ENCODE data around the gene FBLN5. TPM values are rescaled to one million over a fixed set of nuclear protein-coding genes. Genes with fewer than 3 reads are reported as not detected.

FBLN5 gene
- total RNA-seq, 5 donors from 2014 or later (not counting 1 experiment from before 2014, with no cell fraction given) = 4.2 to 19.5 (median 9.5) TPM

- peak overlapping the region; percentile 27 to 83 for H3K27ac Mint-ChIP-seq
- WGBS (ENCODE audit: insufficient coverage) = 67% methylated on average over 1 of the region's 7 CpGs
- no peaks in the 10 kb centered on the region for H3K27me3 Mint-ChIP-seq
- peak in 1 of 4 experiments; percentile 54 for ATAC-seq (replicated peaks in 1 of 4)
- Histone ChIP-seq H3K4me3 (ENCODE audit: control insufficient read depth in 1 of 2, extremely low read depth in 1 of 2, low read length in 1 of 2) (no peak overlapping the region), H3K36me3 (ENCODE audit: control insufficient read depth in 2 of 2, extremely low read depth in 1 of 2, insufficient read depth in 1 of 2, low read length in 1 of 2) (no peaks in the 10 kb centered on the region), H3K27ac (ENCODE audit: low read length) (no peak overlapping the region), H3K9me3 (no peaks in the 10 kb centered on the region), H3K27me3 (replicated peaks in 1 of 2; ENCODE audit: control insufficient read depth in 2 of 2, extremely low read depth in 1 of 2, insufficient read depth in 2 of 2, low read length in 1 of 2) (no peaks in the 10 kb centered on the region), H3K4me1 (ENCODE audit: control insufficient read depth in 1 of 2, extremely low read depth in 1 of 2, insufficient read depth in 2 of 2, low read length in 2 of 2) (peaks cover 23 to 54% of the 10 kb centered on the region in 2 experiments)
- CTCF ChIA-PET = interaction anchor here (1.0 to 1.1 kb wide), 2 partner anchors 30 to 59 kb away, joined by 3 to 4 read pairs; no protein-coding TSS in a partner anchor
- DNase-seq = peak in 8 of 35 experiments; percentile 16 to 62 (median 20)
- H3K4me1 Mint-ChIP-seq = peaks cover 58 to 74% (median 62%) of the 10 kb centered on the region in 3 donors
- POLR2A ChIA-PET = interaction anchor here in 1 of 2 donors (0.5 kb wide), 1 partner anchor 102 kb away, joined by 4 read pairs; no protein-coding TSS in a partner anchor
- H3K9me3 Mint-ChIP-seq = no peaks in the 10 kb centered on the region
- H3K36me3 Mint-ChIP-seq = no peaks in the 10 kb centered on the region
- H3K4me3 Mint-ChIP-seq = no peak overlapping the region
These were observed 54.5 kb downstream of the FBLN5 start for GRCh38 chr14:91893007-91893406.

GRCh38 chr14:91891721-91892220, 55.7 kb downstream of the FBLN5 start:
- Mint-ChIP-seq H3K36me3 (no peaks in the 10 kb centered on the region), H3K27ac (peak overlapping the region; percentile 96 to 97), H3K4me1 (peaks cover 60 to 67% (median 62%) of the 10 kb centered on the region in 3 donors), H3K9me3 (no peaks in the 10 kb centered on the region), H3K27me3 (no peaks in the 10 kb centered on the region), H3K4me3 (peak overlapping the region in 1 of 3 donors; percentile 65)
- Histone ChIP-seq H3K9me3 (no peaks in the 10 kb centered on the region), H3K27ac (ENCODE audit: low read length) (no peak overlapping the region), H3K36me3 (ENCODE audit: control insufficient read depth in 2 of 2, extremely low read depth in 1 of 2, insufficient read depth in 1 of 2, low read length in 1 of 2) (no peaks in the 10 kb centered on the region), H3K4me3 (ENCODE audit: control insufficient read depth in 1 of 2, extremely low read depth in 1 of 2, low read length in 1 of 2) (no peak overlapping the region), H3K4me1 (ENCODE audit: control insufficient read depth in 1 of 2, extremely low read depth in 1 of 2, insufficient read depth in 2 of 2, low read length in 2 of 2) (peaks cover 23 to 54% of the 10 kb centered on the region in 2 experiments), H3K27me3 (replicated peaks in 1 of 2; ENCODE audit: control insufficient read depth in 2 of 2, extremely low read depth in 1 of 2, insufficient read depth in 2 of 2, low read length in 1 of 2) (no peaks in the 10 kb centered on the region)
- POLR2A ChIA-PET = interaction anchor here in 1 of 2 donors (0.7 kb wide), 1 partner anchor 13 kb away, joined by 3 read pairs; no protein-coding TSS in a partner anchor
- CTCF ChIA-PET = interaction anchor here (0.6 to 0.9 kb wide), 4 partner anchors 21 to 423 kb away, joined by 3 to 7 read pairs (median 4); no protein-coding TSS in a partner anchor
- DNase-seq (no peak), ATAC-seq (replicated peaks in 1 of 4) (no peak)
- 100% methylated on average over 1 of the region's 3 CpGs for WGBS (ENCODE audit: insufficient coverage)

GRCh38 chr14:91891101-91891500, 56.4 kb downstream of the FBLN5 start:
- Mint-ChIP-seq H3K27me3 (no peaks in the 10 kb centered on the region), H3K4me3 (peak overlapping the region in 1 of 3 donors; percentile 65), H3K4me1 (peaks cover 60 to 63% (median 63%) of the 10 kb centered on the region in 3 donors), H3K36me3 (no peaks in the 10 kb centered on the region), H3K27ac (peak overlapping the region; percentile 96 to 97), H3K9me3 (no peaks in the 10 kb centered on the region)
- no peaks in the 10 kb centered on the region for H3K9me3 ChIP-seq
- H3K27ac ChIP-seq (ENCODE audit: low read length) = peak overlapping the region; percentile 54
- WGBS (ENCODE audit: insufficient coverage) = 97% methylated on average over 4 of the region's 5 CpGs
- peaks cover 23 to 54% of the 10 kb centered on the region in 2 experiments for H3K4me1 ChIP-seq (ENCODE audit: control insufficient read depth in 1 of 2, extremely low read depth in 1 of 2, insufficient read depth in 2 of 2, low read length in 2 of 2)
- H3K27me3 ChIP-seq (replicated peaks in 1 of 2; ENCODE audit: control insufficient read depth in 2 of 2, extremely low read depth in 1 of 2, insufficient read depth in 2 of 2, low read length in 1 of 2) = no peaks in the 10 kb centered on the region
- ChIA-PET POLR2A (interaction anchor here in 1 of 2 donors (0.6 to 0.7 kb wide), 2 partner anchors 12 to 103 kb away, joined by 3 to 4 read pairs; no protein-coding TSS in a partner anchor), CTCF (interaction anchor here in 1 of 2 donors (0.6 to 0.9 kb wide), 3 partner anchors 45 to 422 kb away, joined by 3 to 5 read pairs (median 3); no protein-coding TSS in a partner anchor)
- no peak overlapping the region for H3K4me3 ChIP-seq (ENCODE audit: control insufficient read depth in 1 of 2, extremely low read depth in 1 of 2, low read length in 1 of 2)
- ATAC-seq (replicated peaks in 1 of 4) (no peak), DNase-seq (no peak)
- no peaks in the 10 kb centered on the region for H3K36me3 ChIP-seq (ENCODE audit: control insufficient read depth in 2 of 2, extremely low read depth in 1 of 2, insufficient read depth in 1 of 2, low read length in 1 of 2)

- ATAC-seq (replicated peaks in 1 of 4) (peak; percentile 59 to 79 (median 70)), DNase-seq (peak in 3 of 35 experiments; percentile 16 to 34 (median 23))
- WGBS (ENCODE audit: insufficient coverage) = 20% methylated on average over 2 of the region's 5 CpGs
- Mint-ChIP-seq H3K9me3 (no peaks in the 10 kb centered on the region), H3K4me3 (peak overlapping the region in 2 of 3 donors; percentile 24 to 65), H3K36me3 (no peaks in the 10 kb centered on the region), H3K4me1 (peaks cover 57 to 63% (median 59%) of the 10 kb centered on the region in 3 donors), H3K27me3 (no peaks in the 10 kb centered on the region), H3K27ac (peak overlapping the region; percentile 96 to 97)
- POLR2A ChIA-PET = no interaction called here
- CTCF ChIA-PET = no interaction called here
- Histone ChIP-seq H3K27ac (ENCODE audit: low read length) (peak overlapping the region; percentile 54), H3K4me1 (ENCODE audit: control insufficient read depth in 1 of 2, extremely low read depth in 1 of 2, insufficient read depth in 2 of 2, low read length in 2 of 2) (peaks cover 23 to 54% of the 10 kb centered on the region in 2 experiments), H3K27me3 (replicated peaks in 1 of 2; ENCODE audit: control insufficient read depth in 2 of 2, extremely low read depth in 1 of 2, insufficient read depth in 2 of 2, low read length in 1 of 2) (no peaks in the 10 kb centered on the region), H3K4me3 (ENCODE audit: control insufficient read depth in 1 of 2, extremely low read depth in 1 of 2, low read length in 1 of 2) (no peak overlapping the region), H3K9me3 (no peaks in the 10 kb centered on the region), H3K36me3 (ENCODE audit: control insufficient read depth in 2 of 2, extremely low read depth in 1 of 2, insufficient read depth in 1 of 2, low read length in 1 of 2) (no peaks in the 10 kb centered on the region)
These were observed 57.2 kb downstream of the FBLN5 start for GRCh38 chr14:91890291-91890749.

DNA sequence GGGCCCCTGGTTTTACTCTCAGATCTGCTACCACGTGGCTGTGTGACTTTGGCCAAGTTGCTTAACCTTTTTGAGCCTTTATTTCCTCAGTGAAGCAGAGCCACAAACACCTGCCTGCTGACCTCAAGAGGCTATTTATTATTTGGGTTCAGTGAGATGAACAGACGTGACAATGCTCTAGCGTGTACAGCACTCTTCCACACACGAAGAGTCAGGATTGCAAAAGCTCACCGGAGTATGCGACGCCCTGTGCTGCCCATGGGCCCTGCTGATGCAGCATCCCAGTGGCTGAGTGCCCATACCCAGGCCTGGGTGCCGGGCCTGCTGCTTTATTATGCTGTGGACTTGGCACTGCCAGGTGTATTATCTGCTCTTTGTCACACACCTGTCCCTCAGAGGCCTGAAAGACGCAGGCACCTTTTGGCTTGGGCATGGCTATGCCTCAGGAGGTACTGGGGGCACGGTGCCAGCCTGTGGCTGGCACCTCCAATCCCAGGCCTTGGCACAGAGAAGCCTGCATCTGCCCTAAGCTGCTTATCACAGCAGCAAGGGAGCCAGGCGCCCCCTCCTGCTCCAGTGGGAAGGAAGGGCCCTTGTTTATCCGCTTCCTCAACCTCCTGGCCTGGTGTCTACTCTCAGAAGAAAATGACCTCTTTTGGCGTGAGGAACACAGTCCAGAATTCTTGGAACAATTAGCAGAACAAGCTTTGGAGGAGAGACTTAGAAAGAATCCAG, 57.9 kb downstream of the FBLN5 start:
- no peak overlapping the region for H3K4me3 ChIP-seq (ENCODE audit: control insufficient read depth in 1 of 2, extremely low read depth in 1 of 2, low read length in 1 of 2)
- WGBS (ENCODE audit: insufficient coverage) = 70% methylated on average over 8 of the region's 13 CpGs
- ATAC-seq (replicated peaks in 1 of 4) (peak; percentile 22 to 42 (median 26)), DNase-seq (no peak)
- ChIA-PET CTCF (interaction anchor here in 1 of 2 donors (1.3 kb wide), 1 partner anchor 21 kb away, joined by 4 read pairs; no protein-coding TSS in a partner anchor), POLR2A (interaction anchor here in 1 of 2 donors (0.6 kb wide), 1 partner anchor 51 kb away, joined by 5 read pairs; no protein-coding TSS in a partner anchor)
- H3K27me3 ChIP-seq (replicated peaks in 1 of 2; ENCODE audit: control insufficient read depth in 2 of 2, extremely low read depth in 1 of 2, insufficient read depth in 2 of 2, low read length in 1 of 2) = no peaks in the 10 kb centered on the region
- Mint-ChIP-seq H3K9me3 (no peaks in the 10 kb centered on the region), H3K27me3 (no peaks in the 10 kb centered on the region), H3K27ac (peak overlapping the region; percentile 96 to 97), H3K36me3 (no peaks in the 10 kb centered on the region), H3K4me3 (peak overlapping the region in 1 of 3 donors; percentile 65), H3K4me1 (peaks cover 56 to 66% (median 60%) of the 10 kb centered on the region in 3 donors)
- H3K27ac ChIP-seq (ENCODE audit: low read length) = peak overlapping the region; percentile 54
- H3K4me1 ChIP-seq (ENCODE audit: control insufficient read depth in 1 of 2, extremely low read depth in 1 of 2, insufficient read depth in 2 of 2, low read length in 2 of 2) = peaks cover 23 to 54% of the 10 kb centered on the region in 2 experiments
- no peaks in the 10 kb centered on the region for H3K9me3 ChIP-seq
- no peaks in the 10 kb centered on the region for H3K36me3 ChIP-seq (ENCODE audit: control insufficient read depth in 2 of 2, extremely low read depth in 1 of 2, insufficient read depth in 1 of 2, low read length in 1 of 2)

Data from T-cell (primary cell).